Activated T-cell treated with anti-CD3 and anti-CD28 coated beads, Interleukin-2, amount 50 U/mL, for 48 hours (primary cell): ENCODE measurements around the gene ARFGEF2.
"Not testable (repeated sequence)": the region's sequence is repeated elsewhere in the genome, so short reads cannot be mapped to it uniquely, and the experiment has no call there.

ENCODE experiments used
- DNase-seq, 2 experiments: peaks; one replicate each; pipeline ENCODE4 v3.0.0-alpha.2; 2020

The ARFGEF2 gene

GRCh38 chr20:48956052-48956451 is 34.5 kb downstream of the ARFGEF2 start:
- DNase-seq = no peak

GRCh38 chr20:48957053-48957481 is 35.6 kb downstream of the ARFGEF2 start:
- DNase-seq = no peak

GRCh38 chr20:48957533-48957932 is 36.0 kb downstream of the ARFGEF2 start:
- no peak for DNase-seq

GRCh38 chr20:48958743-48959142 is 37.2 kb downstream of the ARFGEF2 start:
- no peak for DNase-seq

- DNase-seq = no peak
Observed at GRCh38 chr20:48959899-48960550, 38.5 kb downstream of the ARFGEF2 start.

GRCh38 chr20:48962421-48962820 is 40.9 kb downstream of the ARFGEF2 start:
- DNase-seq = no peak

- no peak for DNase-seq
Observed at GRCh38 chr20:48962976-48963771, 41.7 kb downstream of the ARFGEF2 start.

- DNase-seq = no peak
Observed at GRCh38 chr20:48965189-48965910, 43.8 kb downstream of the ARFGEF2 start.

GRCh38 chr20:48970681-48971365 is 49.3 kb downstream of the ARFGEF2 start:
- DNase-seq = no peak

- no peak for DNase-seq
Observed at GRCh38 chr20:48971956-48972355, 50.4 kb downstream of the ARFGEF2 start.

GRCh38 chr20:48972816-48973215 is 51.3 kb downstream of the ARFGEF2 start:
- no peak for DNase-seq

- no peak for DNase-seq
Observed at GRCh38 chr20:48975955-48976354, 54.4 kb downstream of the ARFGEF2 start.

- DNase-seq = not testable (repeated sequence)
Observed at GRCh38 chr20:48979980-48980379, 58.5 kb downstream of the ARFGEF2 start.

GRCh38 chr20:48983423-48984400 is 62.2 kb downstream of the ARFGEF2 start:
- DNase-seq = no peak

- DNase-seq = no peak
Observed at GRCh38 chr20:48984575-48985219, 63.2 kb downstream of the ARFGEF2 start.

GRCh38 chr20:48986899-48987298 is 65.4 kb downstream of the ARFGEF2 start:
- DNase-seq = no peak

GRCh38 chr20:48990467-48990866 is 69.0 kb downstream of the ARFGEF2 start:
- no peak for DNase-seq

GRCh38 chr20:48995589-48995988 is 74.1 kb downstream of the ARFGEF2 start:
- no peak for DNase-seq

- DNase-seq = no peak
Observed at GRCh38 chr20:48999890-49000870, 78.7 kb downstream of the ARFGEF2 start.

GRCh38 chr20:49001741-49002140 is 80.2 kb downstream of the ARFGEF2 start:
- DNase-seq = no peak
